Stromal cell of bone marrow (primary cell): Measurements from ENCODE around the gene CT45A2.
"Not testable (repeated sequence)": the region's sequence is repeated elsewhere in the genome, so short reads cannot be mapped to it uniquely, and the experiment has no call there.

Experiments used
- DNase-seq: peaks from one replicate; pipeline ENCODE4 v3.0.0-alpha.2; 2012; ENCODE audit warnings: low read depth

Gene CT45A2

DNA sequence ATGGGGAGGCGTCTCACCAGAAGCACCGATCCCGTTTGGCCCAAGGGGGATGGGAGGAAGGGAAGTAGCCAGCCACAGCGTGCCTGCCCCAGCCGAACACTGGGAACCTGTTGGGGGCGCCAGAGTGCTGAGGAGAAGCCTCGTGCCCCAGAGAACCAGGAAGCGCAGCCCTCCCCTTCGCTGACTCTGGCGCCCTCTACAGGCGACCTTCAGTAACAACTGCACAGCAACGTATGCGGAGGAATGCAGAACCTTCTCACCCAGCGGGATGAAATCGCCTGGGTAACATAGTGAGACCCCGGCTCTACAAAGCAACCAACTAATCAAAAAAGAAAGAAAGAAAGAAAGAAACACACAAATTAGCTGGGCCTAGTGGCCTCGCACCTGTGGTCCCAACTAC lies at the start of gene CT45A2:
CT45A2 (minus strand) TSS at position 101 of the 400 bp plus-strand sequence. CDS start 3,747 bp downstream, outside the sequence.
- not testable (repeated sequence) for DNase-seq

GRCh38 chrX:135854438-135854837 lies 34.6 kb upstream of the CT45A2 start, which contains the start of gene CT45A8:
CT45A8 (minus strand) TSS chrX:135854538; CDS start chrX:135850783, 3,755 bp downstream.
- DNase-seq = not testable (repeated sequence)

DNA sequence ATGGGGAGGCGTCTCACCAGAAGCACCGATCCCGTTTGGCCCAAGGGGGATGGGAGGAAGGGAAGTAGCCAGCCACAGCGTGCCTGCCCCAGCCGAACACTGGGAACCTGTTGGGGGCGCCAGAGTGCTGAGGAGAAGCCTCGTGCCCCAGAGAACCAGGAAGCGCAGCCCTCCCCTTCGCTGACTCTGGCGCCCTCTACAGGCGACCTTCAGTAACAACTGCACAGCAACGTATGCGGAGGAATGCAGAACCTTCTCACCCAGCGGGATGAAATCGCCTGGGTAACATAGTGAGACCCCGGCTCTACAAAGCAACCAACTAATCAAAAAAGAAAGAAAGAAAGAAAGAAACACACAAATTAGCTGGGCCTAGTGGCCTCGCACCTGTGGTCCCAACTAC lies 17.4 kb upstream of the CT45A2 start, which contains the start of gene CT45A7:
CT45A7 (minus strand) TSS at position 101 of the 400 bp plus-strand sequence. CDS start 3,747 bp downstream, outside the sequence.
- not testable (repeated sequence) for DNase-seq

DNA sequence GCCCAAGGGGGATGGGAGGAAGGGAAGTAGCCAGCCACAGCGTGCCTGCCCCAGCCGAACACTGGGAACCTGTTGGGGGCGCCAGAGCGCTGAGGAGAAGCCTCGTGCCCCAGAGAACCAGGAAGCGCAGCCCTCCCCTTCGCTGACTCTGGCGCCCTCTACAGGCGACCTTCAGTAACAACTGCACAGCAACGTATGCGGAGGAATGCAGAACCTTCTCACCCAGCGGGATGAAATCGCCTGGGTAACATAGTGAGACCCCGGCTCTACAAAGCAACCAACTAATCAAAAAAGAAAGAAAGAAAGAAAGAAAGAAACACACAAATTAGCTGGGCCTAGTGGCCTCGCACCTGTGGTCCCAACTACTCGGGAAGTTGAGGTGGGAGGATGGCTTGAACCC lies 17.1 kb downstream of the CT45A2 start, which contains the start of gene CT45A6:
CT45A6 (minus strand) TSS at position 101 of the 400 bp plus-strand sequence. CDS start 3,794 bp downstream, outside the sequence.
- DNase-seq = not testable (repeated sequence)

DNA sequence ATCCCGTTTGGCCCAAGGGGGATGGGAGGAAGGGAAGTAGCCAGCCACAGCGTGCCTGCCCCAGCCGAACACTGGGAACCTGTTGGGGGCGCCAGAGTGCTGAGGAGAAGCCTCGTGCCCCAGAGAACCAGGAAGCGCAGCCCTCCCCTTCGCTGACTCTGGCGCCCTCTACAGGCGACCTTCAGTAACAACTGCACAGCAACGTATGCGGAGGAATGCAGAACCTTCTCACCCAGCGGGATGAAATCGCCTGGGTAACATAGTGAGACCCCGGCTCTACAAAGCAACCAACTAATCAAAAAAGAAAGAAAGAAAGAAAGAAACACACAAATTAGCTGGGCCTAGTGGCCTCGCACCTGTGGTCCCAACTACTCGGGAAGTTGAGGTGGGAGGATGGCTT lies 34.4 kb downstream of the CT45A2 start, which contains the start of gene CT45A5:
CT45A5 (minus strand) TSS at position 101 of the 400 bp plus-strand sequence. CDS start 3,774 bp downstream, outside the sequence.
- DNase-seq = not testable (repeated sequence)

GRCh38 chrX:135768091-135768490 lies 51.7 kb downstream of the CT45A2 start, which contains the start of gene CT45A3:
CT45A3 (minus strand) TSS chrX:135768191; CDS start chrX:135764444, 3,747 bp downstream.
- not testable (repeated sequence) for DNase-seq
